GM19023 (cell line): ENCODE results near the gene CUL3.
A peak's percentile ranks its signal among the peaks of the same experiment; 100 is the strongest.
"Not testable (repeated sequence)": the region's sequence is repeated elsewhere in the genome, so short reads cannot be mapped to it uniquely, and the experiment has no call there.

ENCODE experiments used
- ATAC-seq: cut with Tn5 transposase; IDR thresholded peaks from one replicate; pipeline ENCODE4 v1.9.1; 2021; ENCODE audit warnings: mild to moderate bottlenecking, moderate library complexity; ENCODE audit not compliant: unreplicated experiment

The CUL3 gene

DNA sequence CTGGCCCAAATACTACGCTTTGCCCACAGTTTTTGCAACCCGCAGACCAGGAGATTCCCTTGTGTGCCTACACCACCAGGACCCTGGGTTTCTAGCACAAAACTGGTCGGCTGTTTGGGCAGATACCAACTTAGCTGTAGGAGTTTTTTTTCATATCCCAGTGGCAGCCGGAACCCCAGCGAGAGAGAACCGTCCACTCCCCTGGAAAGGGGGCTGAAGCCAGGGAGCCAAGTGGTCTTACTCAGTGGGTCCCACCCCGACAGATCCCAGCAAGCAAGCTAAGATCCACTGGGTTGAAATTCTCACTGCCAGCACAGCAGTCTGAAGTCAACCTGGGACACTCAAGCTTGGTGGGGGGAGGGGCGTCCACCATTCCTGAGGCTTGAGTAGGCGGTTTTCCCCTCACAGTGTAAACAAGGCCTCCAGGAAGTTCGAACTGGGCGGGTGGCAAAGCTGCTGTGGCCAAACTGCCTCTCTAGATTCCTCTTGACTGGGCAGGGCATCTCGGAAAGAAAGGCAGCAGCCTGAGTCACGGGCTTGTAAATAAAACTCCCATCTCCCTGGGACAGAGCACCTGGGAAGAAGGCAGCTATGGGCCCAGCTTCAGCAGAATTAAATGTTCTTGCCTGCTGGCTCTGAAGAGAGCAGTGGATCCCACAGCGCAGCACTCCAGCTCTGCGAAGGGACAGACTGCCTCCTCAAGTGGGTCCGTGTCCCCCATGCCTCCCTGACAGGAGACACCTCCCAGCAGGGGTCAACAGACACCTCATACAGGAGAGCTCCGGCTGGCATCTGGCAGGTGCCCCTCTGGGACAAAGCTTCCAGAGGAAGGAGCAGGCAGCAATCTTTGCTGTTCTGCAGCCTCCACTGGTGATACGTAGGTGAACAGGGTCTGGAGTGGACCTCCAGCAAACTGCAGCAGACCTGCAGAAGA, 99.8 kb downstream of the CUL3 start:
- ATAC-seq = not testable (repeated sequence)

DNA sequence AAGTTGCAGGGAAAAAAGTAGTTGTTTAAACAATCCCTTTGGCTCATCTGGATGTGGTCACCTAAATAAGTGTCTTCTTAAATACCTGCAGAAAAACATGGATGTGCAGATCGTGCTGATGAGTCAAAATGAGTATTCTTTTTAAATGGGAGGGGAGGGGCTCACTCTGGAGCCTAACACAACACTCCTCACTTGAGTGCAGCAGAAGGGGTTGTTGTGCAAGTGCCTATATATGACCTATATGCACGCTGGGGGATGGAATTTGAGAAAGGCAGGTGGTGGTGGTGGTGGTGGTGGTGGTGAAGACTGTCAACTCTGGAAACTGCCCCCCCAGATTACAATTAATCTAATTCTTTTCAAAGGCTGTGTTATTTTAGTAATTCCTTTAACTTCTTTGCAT, 105.3 kb downstream of the CUL3 start:
- no peak for ATAC-seq

DNA sequence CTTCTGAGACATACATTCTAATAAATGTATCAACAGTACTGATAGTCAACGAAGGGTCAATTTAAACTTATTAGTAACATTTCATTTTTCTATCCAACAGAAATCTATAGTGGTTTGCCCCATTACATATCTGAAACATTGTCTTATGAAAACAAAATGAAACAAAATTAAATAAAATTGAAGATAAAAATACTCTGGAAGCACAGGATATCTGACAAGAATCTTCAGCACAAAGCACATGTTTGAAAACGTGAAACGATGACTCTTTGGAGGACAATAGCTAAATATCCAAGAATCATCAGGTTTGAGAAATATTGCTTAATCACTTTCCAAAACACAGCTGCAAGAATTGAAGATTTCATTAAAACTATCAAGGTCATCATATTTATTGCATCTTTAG, 112.3 kb downstream of the CUL3 start:
- no peak for ATAC-seq

DNA sequence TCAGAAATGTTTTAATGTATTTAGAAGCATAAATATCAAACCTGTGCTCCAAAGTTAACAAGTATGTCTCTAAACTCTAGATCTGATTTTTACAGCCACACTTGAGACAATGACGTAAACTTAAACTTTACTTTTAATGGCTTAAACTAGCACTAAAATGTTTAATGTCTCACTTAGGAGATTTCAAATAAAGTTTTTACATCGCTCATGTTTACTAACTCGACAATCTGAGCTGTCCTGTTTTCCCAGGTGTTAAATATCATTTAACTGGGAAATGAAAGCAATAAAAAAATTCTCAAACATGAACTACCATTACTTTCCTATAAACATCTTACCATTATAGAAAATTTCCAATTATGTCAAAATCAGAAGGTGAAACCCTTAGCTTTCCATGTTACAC, 113.0 kb downstream of the CUL3 start:
- no peak for ATAC-seq

DNA sequence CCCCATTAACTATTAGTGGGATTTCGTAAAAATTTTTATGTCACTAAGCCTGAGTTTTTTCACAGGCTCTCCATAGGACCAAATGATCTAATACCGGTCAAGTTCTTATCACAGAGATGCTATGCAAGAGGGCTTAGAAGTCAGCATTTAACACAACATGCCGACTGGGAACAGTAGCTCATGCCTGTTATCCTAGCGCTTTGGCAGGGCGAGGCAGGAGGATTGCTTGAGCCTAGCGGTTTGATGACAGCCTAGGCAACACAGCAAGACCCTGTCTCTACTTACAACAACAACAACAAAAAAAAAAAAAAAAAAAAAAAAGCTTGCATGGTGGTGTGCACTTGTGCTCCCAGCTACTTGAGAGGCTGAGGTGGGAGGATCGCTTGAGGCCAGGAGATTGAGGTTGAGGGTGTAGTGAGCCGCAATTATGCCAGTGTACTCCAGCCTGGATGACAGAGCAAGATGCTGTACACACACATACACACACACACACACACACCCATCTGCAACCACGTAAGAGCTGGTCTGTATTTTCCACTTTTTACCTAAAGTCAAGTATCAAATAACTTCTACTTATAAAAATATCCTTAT, 115.7 kb downstream of the CUL3 start:
- ATAC-seq = no peak

DNA sequence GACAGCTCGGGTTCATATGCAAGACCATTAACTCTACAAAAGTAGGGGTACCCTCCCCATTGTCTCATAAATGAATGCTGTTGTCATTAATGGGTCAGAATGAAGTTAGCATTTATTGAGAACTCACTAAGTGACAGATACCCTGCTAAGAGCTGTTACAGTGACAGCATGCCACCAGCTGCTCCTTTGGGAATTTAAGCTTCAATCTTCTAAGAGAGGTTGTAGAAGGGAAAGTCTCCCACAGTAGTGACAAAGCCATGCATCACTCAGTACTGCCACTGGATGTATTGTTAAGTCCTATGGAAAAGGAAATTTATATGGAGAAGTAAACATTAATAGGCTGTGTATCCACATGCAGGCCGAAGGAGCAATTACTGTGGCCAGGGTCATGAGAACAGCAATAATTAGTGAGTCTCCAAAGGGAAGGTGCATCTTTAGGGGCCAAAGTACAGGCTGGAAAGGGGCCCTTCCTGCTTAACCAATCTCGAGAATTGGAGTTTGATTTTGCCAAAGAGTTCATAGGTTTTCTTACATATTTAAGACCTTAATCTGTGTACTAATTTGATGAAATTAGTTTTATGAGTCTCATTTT, 118.8 kb downstream of the CUL3 start:
- ATAC-seq = no peak

DNA sequence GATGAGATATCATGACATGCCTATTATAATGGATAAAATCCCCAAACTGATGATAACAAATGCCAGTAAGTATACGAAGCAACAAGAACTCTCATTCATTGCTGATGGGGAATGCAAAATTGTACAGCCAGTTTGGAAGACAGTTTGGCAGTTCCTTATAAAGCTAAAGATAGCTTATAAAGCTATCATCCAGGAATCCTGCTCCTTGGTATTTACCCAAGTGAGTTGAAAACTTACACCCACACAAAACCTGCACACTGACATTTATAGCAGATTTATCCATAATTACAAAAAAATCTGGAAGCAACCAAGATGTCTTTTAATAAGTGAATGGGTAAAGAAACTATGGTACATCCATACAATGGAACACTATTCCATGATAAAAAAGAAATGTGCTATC, 123.8 kb downstream of the CUL3 start:
- ATAC-seq = no peak

DNA sequence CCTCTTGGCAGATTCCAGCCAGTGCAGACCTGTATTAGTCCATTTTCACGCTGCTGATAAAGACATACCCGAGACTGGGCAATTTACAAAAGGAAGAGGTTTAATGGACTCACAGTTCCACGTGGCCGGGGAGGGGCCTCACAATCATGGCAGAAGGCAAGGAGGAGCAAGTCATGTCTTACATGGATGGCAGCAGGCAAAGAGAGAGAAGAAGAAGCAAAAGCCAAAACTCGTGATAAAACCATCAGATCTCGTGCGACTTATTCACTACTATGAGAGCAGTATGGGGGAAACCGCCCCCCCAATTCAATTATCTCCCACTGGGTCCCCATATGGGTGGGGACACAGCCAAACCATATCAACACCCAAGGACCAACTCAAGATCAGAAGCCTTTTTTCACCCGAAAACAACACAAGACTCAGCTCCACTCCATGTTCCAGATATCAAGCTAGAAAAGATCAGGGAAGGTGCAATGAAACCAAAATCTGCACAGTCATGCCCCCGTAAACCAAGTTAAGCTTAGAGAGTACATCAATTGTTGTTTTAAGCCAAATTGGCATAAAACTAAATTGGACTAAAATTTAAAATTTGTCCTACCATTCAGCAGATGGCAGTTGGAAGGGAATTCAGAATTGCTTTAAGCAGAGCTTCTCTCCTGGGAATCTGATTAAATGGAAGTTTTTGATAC, 127.6 kb downstream of the CUL3 start:
- no peak for ATAC-seq

DNA sequence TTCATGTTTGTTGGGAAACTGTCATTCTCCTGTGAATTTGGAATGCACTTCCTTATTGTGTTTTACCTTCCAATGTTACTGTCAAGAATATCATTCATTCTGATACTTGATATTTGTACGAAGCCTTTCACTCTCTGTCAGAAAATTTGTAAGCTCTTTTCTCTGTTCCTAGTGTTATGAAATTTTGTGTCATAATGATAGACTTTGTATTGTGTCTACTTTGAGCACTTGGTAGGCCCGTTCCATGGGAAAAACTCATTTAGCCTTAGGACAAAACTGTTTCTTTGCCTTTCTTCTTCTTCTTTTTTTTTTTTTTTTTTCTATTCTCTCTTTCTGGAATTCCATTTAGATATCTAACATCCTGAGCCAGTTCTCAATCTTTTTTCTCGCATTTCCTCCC, 131.3 kb downstream of the CUL3 start:
- no peak for ATAC-seq

DNA sequence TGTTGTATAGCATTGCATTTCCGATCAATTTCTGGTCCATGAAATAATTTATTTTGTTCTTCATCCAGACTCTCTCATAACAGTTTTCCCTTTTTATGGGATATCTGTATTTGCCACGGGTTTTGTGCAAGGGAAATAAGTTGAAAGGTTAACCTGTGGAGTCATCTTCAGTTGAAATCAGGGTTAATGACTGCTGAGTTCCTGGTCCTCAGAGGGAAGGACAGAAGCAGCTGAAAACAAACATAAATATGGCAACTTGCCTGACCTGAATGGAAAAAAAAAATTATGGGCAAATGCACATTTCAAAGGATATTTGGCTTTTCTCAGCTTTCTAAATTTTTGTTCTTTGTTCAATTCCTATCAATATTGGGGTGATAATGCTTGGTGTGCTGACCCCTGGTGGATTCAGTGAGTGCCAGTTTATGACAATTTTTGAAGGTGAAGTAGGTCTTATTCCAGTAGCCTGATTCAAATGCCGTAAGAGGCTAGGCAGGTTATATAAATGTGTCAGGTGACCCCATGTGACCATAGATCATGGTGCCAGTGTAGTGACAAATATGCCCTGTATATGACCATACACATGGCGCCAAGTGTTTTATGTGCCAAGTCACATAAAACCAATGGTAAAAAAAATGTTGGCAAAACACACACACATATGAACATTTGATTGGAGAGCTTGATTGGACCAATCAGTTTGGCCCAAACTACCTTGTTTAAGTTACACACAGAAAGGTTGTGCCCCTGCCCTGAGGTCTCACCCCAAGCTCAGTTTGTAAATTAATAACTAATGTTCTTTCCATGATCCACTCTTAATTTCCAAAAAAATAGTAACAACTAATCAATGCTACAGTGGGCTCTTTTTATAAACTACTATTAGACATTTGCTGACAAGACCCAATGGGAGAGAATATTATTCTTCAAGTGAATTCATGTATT, 135.7 kb downstream of the CUL3 start:
- no peak for ATAC-seq

DNA sequence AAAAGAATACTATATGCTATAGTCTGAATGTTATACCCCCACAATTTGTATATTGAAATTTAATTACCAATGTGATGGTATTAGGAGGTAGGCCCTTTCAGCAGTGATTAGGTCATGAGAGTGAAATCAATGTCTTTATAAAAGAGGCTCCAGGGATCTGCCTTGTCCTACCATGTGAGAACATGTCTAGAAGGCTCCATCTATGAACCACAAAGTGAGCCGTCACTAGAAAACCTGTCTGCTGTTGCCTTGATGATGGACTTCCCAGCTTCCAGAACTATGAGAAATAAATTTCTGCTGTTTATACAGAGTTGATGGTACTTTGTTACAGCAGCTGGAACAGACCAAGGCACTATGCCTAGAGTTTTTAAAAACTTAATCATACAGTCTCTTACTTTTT, 136.9 kb downstream of the CUL3 start:
- no peak for ATAC-seq

DNA sequence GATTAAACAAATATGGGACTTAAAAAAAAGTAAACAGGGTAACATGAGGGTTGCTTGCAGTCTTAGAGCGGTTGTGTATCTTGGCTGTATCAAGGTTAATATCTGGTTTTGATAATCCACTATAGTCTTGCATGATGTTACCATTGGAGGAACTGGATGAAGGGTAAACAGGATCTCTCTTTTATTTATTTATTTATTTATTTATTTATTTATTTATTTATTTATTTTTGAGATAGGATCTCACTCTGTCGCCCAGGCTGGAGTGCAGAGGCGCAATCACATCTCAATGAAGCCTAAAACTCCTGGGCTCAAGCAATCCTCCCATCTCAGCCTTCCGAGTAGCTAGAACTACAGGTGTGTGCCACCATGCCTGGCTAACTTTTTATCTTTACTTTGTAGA, 140.4 kb downstream of the CUL3 start:
- no peak for ATAC-seq

DNA sequence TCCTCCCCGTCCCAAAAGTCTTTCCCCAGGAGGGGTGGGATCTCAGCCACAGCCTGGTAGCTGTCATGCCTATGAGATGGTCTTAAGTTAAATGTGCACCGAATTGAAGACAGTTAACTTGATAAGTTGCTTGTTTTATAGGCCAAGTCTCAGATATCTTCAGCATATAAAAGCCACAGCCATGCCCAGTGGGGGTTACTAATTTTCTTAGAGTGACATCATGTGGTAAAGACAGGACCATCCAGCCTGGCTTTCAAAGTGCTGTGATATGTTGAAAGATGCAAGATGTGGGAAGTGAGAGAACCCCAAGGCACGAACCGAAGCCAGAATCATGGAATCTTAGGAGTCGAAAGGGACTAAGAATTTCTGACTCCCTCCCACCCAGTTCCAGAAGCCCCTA, 141.1 kb downstream of the CUL3 start:
- ATAC-seq = no peak

DNA sequence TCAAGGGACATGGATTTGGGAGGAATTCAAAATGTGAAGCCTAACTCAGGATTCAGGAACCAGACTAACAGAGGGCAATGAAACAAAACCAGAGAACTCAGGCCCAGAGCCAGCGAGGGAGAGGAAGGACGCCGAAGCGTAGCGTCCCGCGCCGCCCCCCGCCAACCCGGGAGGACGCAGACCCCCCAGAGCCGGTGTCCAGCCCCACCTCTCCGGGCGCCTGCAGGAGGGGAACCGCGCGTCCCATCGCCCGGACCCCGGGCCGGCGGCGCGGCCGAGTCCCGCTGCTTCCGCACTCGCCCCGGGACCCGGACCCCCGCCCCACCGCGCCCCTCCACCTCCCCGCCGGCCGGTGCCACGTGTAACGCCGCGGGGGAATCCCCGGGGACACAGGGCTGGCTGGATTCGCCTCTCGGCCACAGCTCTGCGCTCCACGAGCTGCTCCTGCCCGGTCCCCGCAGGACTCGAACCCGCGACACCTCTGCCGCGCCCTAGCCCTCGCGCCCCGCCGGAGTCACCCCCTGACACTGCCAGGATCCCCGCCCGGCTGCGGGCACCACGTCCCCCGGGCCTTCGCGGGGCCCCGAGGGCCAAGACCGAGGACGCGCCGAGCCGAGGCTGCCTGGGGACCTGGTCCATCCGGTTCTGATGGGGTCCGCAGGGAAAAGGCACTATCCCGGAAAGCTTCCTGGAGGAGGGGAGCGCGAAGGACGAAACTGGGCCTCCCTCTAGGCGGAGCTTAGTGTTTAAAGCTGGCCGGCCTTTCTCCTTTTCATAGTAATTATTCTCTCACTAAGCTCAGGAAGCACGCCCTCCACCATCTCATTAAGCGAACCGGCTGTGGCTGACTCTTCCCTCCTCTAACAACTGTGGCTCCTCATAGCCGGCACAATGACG, 142.8 kb downstream of the CUL3 start:
- peak; percentile 78 for ATAC-seq

DNA sequence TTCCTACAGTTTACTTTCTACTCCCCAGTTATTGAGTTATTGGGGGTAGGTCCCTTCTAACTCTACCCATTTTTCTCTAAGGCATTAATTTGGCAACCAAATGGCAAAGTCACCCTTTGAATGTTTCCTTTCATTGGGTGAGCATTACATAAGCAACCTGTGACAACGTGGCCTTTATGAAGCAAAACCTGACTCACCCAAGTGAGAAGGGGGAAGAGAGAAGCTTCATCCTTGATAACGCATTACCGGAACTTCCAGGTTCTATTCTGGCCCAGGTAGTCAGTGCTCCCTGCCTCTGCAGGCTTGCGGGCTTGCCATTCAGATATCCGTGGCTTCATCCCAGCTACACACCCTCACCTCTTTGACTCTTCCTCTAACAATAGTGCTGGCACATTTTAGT, 144.2 kb downstream of the CUL3 start:
- no peak for ATAC-seq

DNA sequence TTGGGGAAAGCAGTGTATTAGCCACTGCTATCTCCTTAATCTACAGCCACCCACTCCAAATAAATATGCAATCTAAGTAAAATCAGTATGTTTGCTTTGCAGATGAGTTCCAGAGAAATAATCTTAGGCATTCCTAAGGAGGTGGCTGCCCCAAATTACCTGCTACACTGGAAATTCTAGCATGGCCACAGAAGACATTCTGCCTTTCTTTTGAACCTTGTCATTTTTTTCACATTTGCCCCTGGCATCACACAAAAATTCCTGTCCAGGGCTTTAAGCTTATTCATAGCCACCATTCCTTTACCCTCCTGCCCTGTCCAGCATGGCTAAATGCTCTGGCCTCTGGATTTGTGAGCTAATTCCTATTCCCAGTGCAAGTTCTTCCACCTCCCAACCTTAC, 146.4 kb downstream of the CUL3 start:
- no peak for ATAC-seq

DNA sequence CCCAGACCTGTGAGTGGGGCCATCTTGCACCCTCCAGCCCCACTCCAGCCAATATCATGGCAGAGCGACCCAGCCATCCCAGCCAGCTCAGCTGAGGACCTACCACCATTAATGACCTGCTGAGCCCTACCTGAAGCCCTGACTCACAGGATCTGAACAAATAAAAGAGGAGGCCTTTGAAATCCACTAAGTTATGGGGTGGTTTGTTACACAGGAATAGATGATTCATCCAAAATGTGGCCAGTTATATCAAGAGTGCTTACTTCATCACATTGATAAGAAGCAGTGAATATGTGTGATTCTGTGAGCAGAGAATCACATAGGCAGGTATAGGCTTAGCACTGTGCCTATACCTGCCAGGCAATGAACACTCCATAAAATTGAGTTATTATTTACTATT, 148.5 kb downstream of the CUL3 start:
- no peak for ATAC-seq

DNA sequence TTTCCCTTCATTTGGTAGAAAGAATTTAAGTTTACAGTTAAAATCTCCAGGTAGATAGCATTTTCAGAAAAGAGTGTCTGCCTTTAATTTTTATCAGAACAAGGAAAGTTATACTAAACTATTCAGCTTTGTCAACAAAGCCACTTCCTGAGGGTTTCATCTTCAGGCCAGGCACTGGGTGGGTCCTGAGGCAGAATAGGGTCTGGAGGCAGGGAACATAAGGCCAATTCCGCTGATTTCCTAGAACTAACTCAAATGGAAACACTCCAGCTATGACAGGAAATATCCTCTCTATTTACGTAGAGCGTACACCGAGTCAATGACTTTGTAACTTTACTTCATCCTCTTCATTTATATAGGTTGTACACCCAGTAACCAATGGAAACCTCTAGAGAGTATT, 150.5 kb downstream of the CUL3 start:
- ATAC-seq = no peak

DNA sequence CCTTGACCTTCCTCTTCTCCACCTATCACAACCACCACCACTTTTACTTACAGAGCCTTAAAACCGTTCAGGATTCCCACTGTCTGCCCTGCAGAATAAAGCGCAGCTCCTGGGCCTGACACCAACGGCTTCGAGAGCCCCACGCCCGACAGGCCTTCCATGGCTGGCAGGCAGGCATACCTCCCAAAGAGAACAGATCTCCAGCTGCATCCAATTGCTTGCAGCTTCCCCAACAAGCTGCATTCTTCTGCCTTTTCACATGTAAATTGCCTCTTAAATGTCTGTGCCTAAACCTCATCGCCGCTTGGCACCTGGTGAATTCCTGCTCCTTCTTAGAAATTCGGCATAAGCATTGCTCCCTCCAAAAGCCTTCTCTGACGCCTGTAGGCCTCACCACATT, 151.7 kb downstream of the CUL3 start:
- ATAC-seq = no peak
